OCI-LY7 (cell line): ENCODE results near the gene E2F7. TPM values are rescaled to one million over a fixed set of nuclear protein-coding genes. Genes with fewer than 3 reads are reported as not detected.

Experiments
- BruUV-seq: library from RNA; stranded (reverse); fragments of 400-500 nt; replicated peaks from 2 replicates; lab custom pipeline; 2021; lab: Mats Ljungman, UMichigan
- CTCF ChIA-PET: fragments of 300-600 bp; sonication (Branson Sonifier 250); formaldehyde crosslinking; loops from one replicate; lab custom pipeline; 2022; ENCODE audit warnings: antibody characterized with exemption; ENCODE audit not compliant: unreplicated experiment; lab: Charles Lee
- POLR2A ChIA-PET: fragments of 300-600 bp; sonication (Branson Sonifier 250); formaldehyde crosslinking; loops from one replicate; lab custom pipeline; 2022; ENCODE audit warnings: antibody characterized with exemption; lab: Charles Lee
- DNase-seq: peaks from one replicate; pipeline ENCODE4 v3.0.0-alpha.2; 2015; ENCODE audit warnings: low spot score
- H2AFZ ChIP-seq: fragments of 200-600 bp; sonication (generic), shearing (Covaris generic); 2 replicates; pipeline ENCODE4 v1.6.1; 2014; ENCODE audit warnings: mild to moderate bottlenecking, antibody characterized with exemption, low read length, moderate library complexity
- H3K27ac ChIP-seq: fragments of 200-600 bp; sonication (generic); 2 replicates; pipeline ENCODE4 v1.5.1; 2014; ENCODE audit warnings: mixed run types, low read depth, mild to moderate bottlenecking, moderate library complexity, low read length, inconsistent platforms; ENCODE audit not compliant: poor library complexity, severe bottlenecking
- H3K36me3 ChIP-seq: fragments of 200-600 bp; sonication (generic); 2 replicates; pipeline ENCODE4 v1.6.1; 2014; ENCODE audit warnings: mild to moderate bottlenecking, antibody characterized with exemption, low read length, moderate library complexity, mixed read lengths; ENCODE audit not compliant: insufficient read depth
- H3K4me1 ChIP-seq: fragments of 200-600 bp; sonication (generic); 2 replicates; pipeline ENCODE4 v1.5.1; 2014; ENCODE audit warnings: mild to moderate bottlenecking, low read length; ENCODE audit not compliant: insufficient read depth, poor library complexity, severe bottlenecking
- H3K4me2 ChIP-seq: fragments of 200-600 bp; sonication (generic); 2 replicates; pipeline ENCODE4 v1.6.1; 2014; ENCODE audit warnings: mild to moderate bottlenecking, low read length
- H3K4me3 ChIP-seq: fragments of 200-600 bp; sonication (generic); 2 replicates; pipeline ENCODE4 v1.5.1; 2014; ENCODE audit warnings: mild to moderate bottlenecking, low read depth, low read length; ENCODE audit not compliant: poor library complexity, severe bottlenecking
- H3K79me2 ChIP-seq: fragments of 200-600 bp; sonication (generic); 2 replicates; pipeline ENCODE4 v1.6.1; 2016; ENCODE audit warnings: low read depth, mild to moderate bottlenecking, low read length, moderate library complexity, mixed read lengths; ENCODE audit not compliant: insufficient read depth
- H3K9me2 ChIP-seq: fragments of 200-600 bp; sonication (generic); 2 replicates; pipeline ENCODE4 v1.6.1; 2016; ENCODE audit warnings: mild to moderate bottlenecking, low read length, mixed read lengths; ENCODE audit not compliant: insufficient read depth
- H3K9me3 ChIP-seq: fragments of 200-600 bp; sonication (generic); 2 replicates; pipeline ENCODE4 v1.6.1; 2014; ENCODE audit warnings: mild to moderate bottlenecking, mixed run types, low read length, mixed read lengths
- H4K20me1 ChIP-seq: fragments of 200-600 bp; sonication (generic); 2 replicates; pipeline ENCODE4 v1.6.1; 2014; ENCODE audit warnings: mild to moderate bottlenecking, antibody characterized with exemption, low read length, moderate library complexity, mixed read lengths; ENCODE audit not compliant: insufficient read depth
- CTCF ChIP-seq: fragments of 200-600 bp; sonication (generic); conservative IDR thresholded peaks from 2 replicates; pipeline ENCODE4 v1.5.1; 2014; ENCODE audit warnings: mild to moderate bottlenecking, antibody characterized with exemption, low read length, moderate library complexity, mixed read lengths
- EZH2phosphoT487 ChIP-seq: fragments of 200-600 bp; sonication (generic); IDR thresholded peaks from 2 replicates; pipeline ENCODE4 v1.6.1; 2018; ENCODE audit warnings: low read depth, borderline replicate concordance, mild to moderate bottlenecking, mixed run types, antibody characterized with exemption, low read length, moderate library complexity, mixed read lengths
- intact Hi-C: fragments of 100-400 bp; cut with micrococcal nuclease; formaldehyde crosslinking; loops from one replicate; pipeline ENCODE4 v1.10.0; 2022; ENCODE audit not compliant: unreplicated experiment
- total RNA-seq, 2 experiments: library from RNA; depleted of rRNA in 1 of 2; stranded (reverse); fragments of >200 nt in 1 of 2; shearing (Covaris generic) in 1 of 2; gene quantifications; 2 replicates each; pipeline ENCODE4 v1.2.3, GENCODE V29; 2014 to 2022

E2F7 gene
- total RNA-seq, 2 experiments from 2014 or later, result 17.1 to 19.0 TPM

GRCh38 chr12:77047341-77048109 lies 17.8 kb downstream of the E2F7 start:
- ChIA-PET CTCF (interaction anchor here (0.9 kb wide), 1 partner anchor 12 kb away, joined by 3 read pairs; no protein-coding TSS in a partner anchor), POLR2A (interaction anchor here (0.6 to 1.0 kb wide), 3 partner anchors 9 to 243 kb away, joined by 3 to 4 read pairs (median 3); partner anchors contain the start of gene E2F7)
- no peaks in the 10 kb centered on the region for H4K20me1 ChIP-seq
- no peaks in the 10 kb centered on the region for H3K9me3 ChIP-seq
- no peak for DNase-seq
- H3K27ac ChIP-seq, result no peak overlapping the region
- no peaks in the 10 kb centered on the region for H3K4me1 ChIP-seq
- H3K36me3 ChIP-seq, result peaks cover 89% of the 10 kb centered on the region
- H3K79me2 ChIP-seq, result no peaks in the 10 kb centered on the region
- TF ChIP-seq CTCF (0 out of 2 replicates have a peak, but pooled peaks have one; percentile 25), EZH2phosphoT487 (no peak)
- no peaks in the 10 kb centered on the region for H3K9me2 ChIP-seq
- no TSS peak for BruUV-seq
- H2AFZ ChIP-seq, result no peak overlapping the region
- intact Hi-C loops, result loop anchor here (10.0 kb wide), 1 partner anchor 637 kb away; no protein-coding TSS in a partner anchor
- no peak overlapping the region for H3K4me3 ChIP-seq
- H3K4me2 ChIP-seq, result no peak overlapping the region

- H3K9me2 ChIP-seq, result no peaks in the 10 kb centered on the region
- H3K4me3 ChIP-seq, result no peak overlapping the region
- H3K36me3 ChIP-seq, result peaks cover 92% of the 10 kb centered on the region
- H3K27ac ChIP-seq, result no peak overlapping the region
- ChIA-PET CTCF (no interaction called here), POLR2A (no interaction called here)
- no peaks in the 10 kb centered on the region for H3K79me2 ChIP-seq
- H4K20me1 ChIP-seq, result no peaks in the 10 kb centered on the region
- TF ChIP-seq CTCF (no peak), EZH2phosphoT487 (no peak)
- intact Hi-C loops, result loop anchor here (10.0 kb wide), 1 partner anchor 638 kb away; no protein-coding TSS in a partner anchor
- H3K4me1 ChIP-seq, result no peaks in the 10 kb centered on the region
- DNase-seq, result no peak
- no peak overlapping the region for H3K4me2 ChIP-seq
- BruUV-seq, result no TSS peak
- no peaks in the 10 kb centered on the region for H3K9me3 ChIP-seq
- H2AFZ ChIP-seq, result no peak overlapping the region
These were observed 18.9 kb downstream of the E2F7 start for GRCh38 chr12:77046468-77046867.

- peaks cover 92% of the 10 kb centered on the region for H3K36me3 ChIP-seq
- H3K9me2 ChIP-seq, result no peaks in the 10 kb centered on the region
- H3K79me2 ChIP-seq, result no peaks in the 10 kb centered on the region
- CTCF ChIA-PET, result no interaction called here
- POLR2A ChIA-PET, result no interaction called here
- no peaks in the 10 kb centered on the region for H3K4me1 ChIP-seq
- H3K4me3 ChIP-seq, result no peak overlapping the region
- H3K27ac ChIP-seq, result no peak overlapping the region
- TF ChIP-seq EZH2phosphoT487 (no peak), CTCF (no peak)
- no peaks in the 10 kb centered on the region for H3K9me3 ChIP-seq
- BruUV-seq, result no TSS peak
- DNase-seq, result no peak
- no peak overlapping the region for H2AFZ ChIP-seq
- no peaks in the 10 kb centered on the region for H4K20me1 ChIP-seq
- intact Hi-C loops, result loop anchor here (10.0 kb wide), 1 partner anchor 640 kb away; no protein-coding TSS in a partner anchor
- no peak overlapping the region for H3K4me2 ChIP-seq
These were observed 20.2 kb downstream of the E2F7 start for GRCh38 chr12:77045183-77045582.
